ENCODE data around the gene UBP1.
"Not testable (repeated sequence)": the region's sequence is repeated elsewhere in the genome, so short reads cannot be mapped to it uniquely, and the experiment has no call there.

Gene UBP1

GRCh38 chr3:33363113-33363800, 76.9 kb downstream of the UBP1 start:
- DNase-seq (ENCODE audit: low read depth, low spot score) = no peak
- H3K4me3 ChIP-seq (ENCODE audit: low read length) = no peak overlapping the region

GRCh38 chr3:33360136-33360825, 79.9 kb downstream of the UBP1 start:
- H3K4me3 ChIP-seq (ENCODE audit: low read length) = no peak overlapping the region
- DNase-seq (ENCODE audit: low read depth, low spot score) = no peak

- no peak for DNase-seq (ENCODE audit: low read depth, low spot score)
Measured at GRCh38 chr3:33358172-33358781, 81.9 kb downstream of the UBP1 start.

DNA sequence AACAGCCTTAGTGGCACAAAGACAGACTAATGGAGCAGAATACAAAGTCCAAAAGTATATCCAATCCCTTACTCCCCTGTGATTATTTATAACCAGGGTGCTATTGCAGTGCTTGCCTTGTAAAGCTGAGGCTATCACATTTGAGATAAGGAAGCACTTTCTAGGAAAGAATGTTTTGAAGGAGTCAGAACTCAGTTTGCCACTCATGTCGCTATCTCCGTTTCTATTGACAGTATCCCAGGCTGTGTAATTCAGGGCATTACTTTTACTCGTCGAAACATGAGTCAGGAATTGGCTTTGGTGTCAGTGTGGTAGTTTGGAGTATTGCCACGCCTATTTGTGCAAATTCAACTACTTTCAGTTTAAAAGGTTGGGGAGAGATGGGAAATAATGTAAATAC, 84.6 kb downstream of the UBP1 start:
- H3K4me3 ChIP-seq (ENCODE audit: low read length) = no peak overlapping the region
- no peak for DNase-seq (ENCODE audit: low read depth, low spot score)

More at GRCh38 chr3:33358172-33358781, 81.9 kb downstream of the UBP1 start:
- no peak overlapping the region for H3K4me3 ChIP-seq (ENCODE audit: low read length)

DNA sequence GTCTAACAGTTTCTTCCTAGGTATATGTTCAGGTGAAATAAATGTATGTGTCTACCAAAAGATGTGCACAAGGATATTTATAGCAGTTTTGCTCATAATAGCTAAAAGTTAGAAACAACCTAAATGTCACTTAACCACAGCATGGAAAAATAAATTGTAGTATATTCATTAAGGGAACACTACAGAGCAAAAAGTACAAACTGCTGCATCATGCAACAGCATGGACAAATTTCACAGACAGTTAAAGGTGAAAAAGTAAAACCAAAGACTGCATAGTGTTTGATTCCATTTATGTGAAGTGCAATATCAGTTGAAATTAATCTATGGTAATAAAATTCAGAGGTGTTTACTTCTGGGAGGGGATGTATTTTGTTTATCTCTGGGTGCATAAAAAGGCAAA, 100.4 kb downstream of the UBP1 start:
- DNase-seq (ENCODE audit: low read depth, low spot score) = no peak
- H3K4me3 ChIP-seq (ENCODE audit: low read length) = no peak overlapping the region

DNA sequence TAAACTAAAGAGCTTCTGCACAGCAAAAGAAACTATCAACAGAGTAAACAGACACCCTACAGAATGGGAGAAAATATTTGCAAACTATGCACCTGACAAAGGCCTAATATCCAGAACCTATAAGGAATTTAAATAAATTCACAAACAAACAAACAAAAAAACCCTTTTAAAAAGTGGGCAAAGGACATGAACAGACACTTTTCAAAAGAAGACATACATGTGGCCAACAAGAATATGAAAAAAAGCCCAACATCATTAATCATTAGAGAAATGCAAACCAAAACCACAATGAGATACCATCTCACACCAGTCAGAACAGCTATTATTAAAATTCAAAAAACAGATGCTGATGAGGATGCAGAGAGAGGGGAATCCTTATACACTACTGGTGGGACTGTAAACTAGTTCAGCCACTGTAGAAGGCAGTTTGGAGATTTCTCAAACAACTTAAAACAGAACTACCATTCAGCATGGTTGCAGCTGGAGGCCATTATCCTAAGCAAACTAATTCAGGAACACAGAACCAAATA, 101.2 kb downstream of the UBP1 start:
- not testable (repeated sequence) for DNase-seq (ENCODE audit: low read depth, low spot score); H3K4me3 ChIP-seq (ENCODE audit: low read length)

All from Jurkat, Clone E6-1 (cell line).